ENCODE measurements around the gene SUFU.

The SUFU gene

DNA sequence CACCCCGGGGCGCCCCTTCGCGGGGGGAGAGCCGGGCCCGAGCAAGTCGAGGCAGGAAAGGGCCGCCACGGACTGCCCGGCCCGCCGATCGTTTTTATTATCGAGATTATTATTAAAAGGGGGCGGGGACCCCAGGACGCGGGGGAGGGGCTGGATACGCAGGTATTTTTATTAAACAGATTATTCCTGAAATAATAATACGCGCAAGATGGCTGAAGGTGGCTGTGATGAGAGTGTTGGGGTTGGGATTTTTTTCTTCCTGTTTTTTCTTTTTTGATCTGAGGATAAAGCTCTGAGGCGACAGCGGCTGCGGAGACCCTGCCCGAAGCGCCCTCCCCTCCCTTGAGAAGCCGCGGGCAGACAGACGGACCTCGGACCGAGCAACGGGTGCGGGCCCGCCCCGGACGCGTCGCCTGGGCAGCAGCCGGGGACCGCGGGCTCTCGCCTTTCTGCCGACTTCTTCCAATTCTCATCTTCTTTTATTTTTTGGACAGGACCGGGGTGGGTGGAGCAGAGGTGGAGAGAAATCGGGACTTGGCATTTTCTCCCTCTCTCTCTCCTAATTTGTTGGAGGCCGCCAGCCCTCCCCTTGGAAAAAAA is 139.1 kb downstream of the SUFU start:
- peak overlapping the region; percentile 85 for H3K4me3 ChIP-seq (ENCODE audit: low read depth, low read length)
- in situ Hi-C loops (cut with HindIII; ENCODE audit: low sequenced_read_pairs) = no loop called here
- TF ChIP-seq, protein P1, sequence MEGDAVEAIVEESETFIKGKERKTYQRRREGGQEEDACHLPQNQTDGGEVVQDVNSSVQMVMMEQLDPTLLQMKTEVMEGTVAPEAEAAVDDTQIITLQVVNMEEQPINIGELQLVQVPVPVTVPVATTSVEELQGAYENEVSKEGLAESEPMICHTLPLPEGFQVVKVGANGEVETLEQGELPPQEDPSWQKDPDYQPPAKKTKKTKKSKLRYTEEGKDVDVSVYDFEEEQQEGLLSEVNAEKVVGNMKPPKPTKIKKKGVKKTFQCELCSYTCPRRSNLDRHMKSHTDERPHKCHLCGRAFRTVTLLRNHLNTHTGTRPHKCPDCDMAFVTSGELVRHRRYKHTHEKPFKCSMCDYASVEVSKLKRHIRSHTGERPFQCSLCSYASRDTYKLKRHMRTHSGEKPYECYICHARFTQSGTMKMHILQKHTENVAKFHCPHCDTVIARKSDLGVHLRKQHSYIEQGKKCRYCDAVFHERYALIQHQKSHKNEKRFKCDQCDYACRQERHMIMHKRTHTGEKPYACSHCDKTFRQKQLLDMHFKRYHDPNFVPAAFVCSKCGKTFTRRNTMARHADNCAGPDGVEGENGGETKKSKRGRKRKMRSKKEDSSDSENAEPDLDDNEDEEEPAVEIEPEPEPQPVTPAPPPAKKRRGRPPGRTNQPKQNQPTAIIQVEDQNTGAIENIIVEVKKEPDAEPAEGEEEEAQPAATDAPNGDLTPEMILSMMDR (IDR thresholded peaks at IDR 0.05; ENCODE audit: low read depth, low read length) = no peak
- DNase-seq (ENCODE audit: low read depth, low spot score) = peak; percentile 60

GRCh38 chr10:102643336-102644065 is 139.7 kb downstream of the SUFU start:
- in situ Hi-C loops (cut with HindIII; ENCODE audit: low sequenced_read_pairs) = no loop called here
- H3K4me3 ChIP-seq (ENCODE audit: low read depth, low read length) = peak overlapping the region; percentile 85
- peak; percentile 75 for DNase-seq (ENCODE audit: low read depth, low spot score)
- TF ChIP-seq, protein P1 (IDR thresholded peaks at IDR 0.05; ENCODE audit: low read depth, low read length) = no peak

DNA sequence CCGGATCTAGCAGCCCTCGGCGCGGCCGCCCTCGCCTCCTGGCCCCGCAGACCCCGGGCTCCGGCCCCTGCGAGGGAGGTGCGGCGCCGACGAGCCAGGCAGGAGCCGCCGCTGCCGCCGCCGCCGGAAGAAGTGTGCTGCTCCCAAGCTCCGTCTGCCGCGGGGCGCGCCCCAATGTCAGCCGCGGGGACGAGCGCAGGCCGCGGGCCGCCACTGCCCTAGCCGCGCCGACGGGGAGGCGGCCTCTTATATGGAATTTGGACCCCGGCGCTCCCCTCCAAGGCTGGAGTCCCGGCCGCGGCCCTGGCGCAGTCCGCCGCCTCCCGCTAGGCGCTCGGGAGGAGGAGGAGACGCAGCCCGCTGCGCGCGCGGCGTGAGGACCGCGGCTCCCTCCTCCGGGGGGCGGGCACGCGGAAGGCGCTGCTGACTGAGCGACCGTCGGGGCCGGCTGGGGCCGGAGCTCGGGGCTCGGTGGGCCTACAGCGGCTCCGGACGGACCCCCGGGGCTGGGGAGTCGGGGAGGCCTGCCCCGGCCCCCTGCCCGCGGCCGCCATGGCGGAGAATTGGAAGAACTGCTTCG is 140.4 kb downstream of the SUFU start, which contains the start of gene TRIM8:
TRIM8 (plus strand) TSS at position 414 of the 580 bp plus-strand sequence; CDS start at position 553, 139 bp downstream.
- H3K4me3 ChIP-seq (ENCODE audit: low read depth, low read length) = peak within 1 kb of the TSS; percentile 85
- in situ Hi-C loops (cut with HindIII; ENCODE audit: low sequenced_read_pairs) = no loop called here
- TF ChIP-seq, protein P1 (IDR thresholded peaks at IDR 0.05; ENCODE audit: low read depth, low read length) = no peak
- peak; percentile 32 for DNase-seq (ENCODE audit: low read depth, low spot score)

GRCh38 chr10:102644646-102645387 is 141.0 kb downstream of the SUFU start:
- peak; percentile 74 for DNase-seq (ENCODE audit: low read depth, low spot score)
- peak overlapping the region; percentile 85 for H3K4me3 ChIP-seq (ENCODE audit: low read depth, low read length)
- TF ChIP-seq, protein P1 (IDR thresholded peaks at IDR 0.05; ENCODE audit: low read depth, low read length) = peak; percentile 60
- in situ Hi-C loops (cut with HindIII; ENCODE audit: low sequenced_read_pairs) = no loop called here

DNA sequence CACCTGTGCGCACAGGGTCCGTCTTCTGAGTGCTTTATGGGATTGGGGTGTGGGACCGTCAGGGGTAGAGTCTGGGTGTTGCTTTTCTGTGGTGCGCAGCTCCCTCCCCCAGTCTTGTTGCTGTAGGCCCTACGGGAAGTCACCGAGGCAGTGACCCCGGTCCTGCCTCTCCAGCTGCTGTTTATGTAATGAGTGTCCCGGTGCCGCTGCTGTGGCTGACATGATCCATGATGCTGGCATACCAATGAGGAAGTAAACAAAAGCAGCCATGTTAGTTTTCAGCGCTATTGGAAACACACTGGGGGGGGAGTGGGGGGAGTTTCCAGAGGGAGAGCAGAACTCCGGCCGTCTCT is 141.6 kb downstream of the SUFU start:
- peak overlapping the region; percentile 85 for H3K4me3 ChIP-seq (ENCODE audit: low read depth, low read length)
- DNase-seq (ENCODE audit: low read depth, low spot score) = no peak
- TF ChIP-seq, protein P1 (IDR thresholded peaks at IDR 0.05; ENCODE audit: low read depth, low read length) = no peak
- in situ Hi-C loops (cut with HindIII; ENCODE audit: low sequenced_read_pairs) = no loop called here

Measured in astrocyte of the spinal cord (primary cell).